ENCODE data around the gene GPC2.

- TF ChIP-seq CTCF (IDR thresholded peaks at IDR 0.05; ENCODE audit: borderline replicate concordance, extremely low read depth, low read length, poor library complexity, severe bottlenecking) (no peak), EZH2 (IDR thresholded peaks at IDR 0.05; ENCODE audit: borderline replicate concordance, low read depth, low read length, severe bottlenecking) (no peak)
Measured at GRCh38 chr7:100213672-100214071, 36.5 kb upstream of the GPC2 start.

All from DND-41 (cell line).